ENCODE results near the gene CAMTA1. TPM values are rescaled to one million over a fixed set of nuclear protein-coding genes. Genes with fewer than 3 reads are reported as not detected.

CAMTA1 gene
- total RNA-seq, 2 donors from 2014 or later: 105 to 113 TPM

GRCh38 chr1:6898974-6899539 is 113.8 kb downstream of the CAMTA1 start:
- TF ChIP-seq CTCF (IDR thresholded peaks at IDR 0.05): no peak
- H3K4me3 ChIP-seq: no peak overlapping the region
- no peaks in the 10 kb centered on the region for H3K9me3 ChIP-seq
- DNase-seq (ENCODE audit: low spot score): no peak
- no peak for ATAC-seq (ENCODE audit: insufficient number of reproducible peaks, low FRiP score, low read depth)
- no peaks in the 10 kb centered on the region for H3K27me3 ChIP-seq (replicated peaks; ENCODE audit: insufficient read depth)
- H3K27ac ChIP-seq: no peak overlapping the region
- H3K4me1 ChIP-seq (ENCODE audit: control insufficient read depth in 1 of 2, low read depth in 2 of 2): no peaks in the 10 kb centered on the region
- no peaks in the 10 kb centered on the region for H3K36me3 ChIP-seq

DNA sequence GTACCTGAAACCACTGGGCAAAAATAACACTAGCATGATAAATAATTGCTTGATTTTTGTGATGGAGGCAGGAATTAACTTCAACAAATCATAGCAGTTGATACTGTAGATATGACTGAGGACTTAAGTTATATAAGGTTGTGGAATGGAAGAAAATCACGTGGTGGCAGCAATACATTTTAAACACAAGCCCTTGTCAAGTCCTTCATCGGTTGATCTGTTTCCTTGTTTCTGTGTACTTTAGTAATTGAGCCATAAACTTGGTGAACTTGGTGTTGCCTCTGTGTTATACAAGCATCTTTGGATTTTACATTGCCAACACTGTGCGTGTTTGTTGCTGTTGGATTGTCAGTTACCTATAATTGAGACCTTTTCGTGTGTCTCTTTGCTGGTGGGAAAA is 114.4 kb downstream of the CAMTA1 start:
- Histone ChIP-seq H3K9me3 (no peaks in the 10 kb centered on the region), H3K27me3 (replicated peaks; ENCODE audit: insufficient read depth) (no peaks in the 10 kb centered on the region), H3K27ac (no peak overlapping the region), H3K36me3 (no peaks in the 10 kb centered on the region), H3K4me3 (no peak overlapping the region), H3K4me1 (ENCODE audit: control insufficient read depth in 1 of 2, low read depth in 2 of 2) (no peaks in the 10 kb centered on the region)
- TF ChIP-seq CTCF (IDR thresholded peaks at IDR 0.05): no peak
- ATAC-seq (ENCODE audit: insufficient number of reproducible peaks, low FRiP score, low read depth): no peak
- DNase-seq (ENCODE audit: low spot score): no peak

GRCh38 chr1:6902153-6902552 is 116.9 kb downstream of the CAMTA1 start:
- Histone ChIP-seq H3K4me3 (no peak overlapping the region), H3K27ac (no peak overlapping the region), H3K36me3 (no peaks in the 10 kb centered on the region), H3K4me1 (ENCODE audit: control insufficient read depth in 1 of 2, low read depth in 2 of 2) (no peaks in the 10 kb centered on the region), H3K9me3 (no peaks in the 10 kb centered on the region), H3K27me3 (replicated peaks; ENCODE audit: insufficient read depth) (no peaks in the 10 kb centered on the region)
- TF ChIP-seq CTCF (IDR thresholded peaks at IDR 0.05): no peak
- no peak for DNase-seq (ENCODE audit: low spot score)
- no peak for ATAC-seq (ENCODE audit: insufficient number of reproducible peaks, low FRiP score, low read depth)

DNA sequence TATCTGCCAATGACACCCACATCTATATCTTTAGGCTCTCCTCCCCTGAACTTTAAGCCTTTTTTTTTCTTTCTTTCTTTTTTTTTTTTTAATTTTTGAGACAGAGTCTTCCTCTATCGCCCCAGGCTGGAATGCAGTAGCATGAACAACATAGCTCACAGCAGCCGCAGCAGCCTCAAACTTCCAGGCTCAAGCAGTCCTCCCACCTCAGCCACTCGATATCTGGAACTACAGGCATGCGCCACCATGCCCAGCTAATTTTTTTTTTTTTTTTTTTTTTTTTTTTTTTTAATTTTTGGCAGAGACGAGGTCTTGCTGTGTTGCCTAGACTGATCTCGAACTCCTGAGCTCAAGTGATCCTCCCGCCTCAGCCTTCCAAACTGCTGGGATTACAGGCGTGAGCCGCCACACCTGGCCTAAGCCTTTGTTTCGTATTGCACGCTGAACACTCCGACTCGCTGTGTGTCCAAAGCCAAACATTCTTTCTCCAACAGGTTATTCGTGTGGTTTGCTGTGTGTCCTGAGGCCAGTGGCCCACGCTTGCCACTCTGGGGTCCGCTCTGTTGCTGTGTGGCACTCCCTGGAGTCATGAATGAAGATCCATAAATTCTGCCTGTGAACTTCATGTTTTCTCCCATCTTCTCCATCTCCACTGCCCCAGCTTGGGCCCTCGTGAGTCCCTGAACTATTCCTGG is 119.4 kb downstream of the CAMTA1 start:
- H3K9me3 ChIP-seq: no peaks in the 10 kb centered on the region
- ATAC-seq (ENCODE audit: insufficient number of reproducible peaks, low FRiP score, low read depth) (no peak), DNase-seq (ENCODE audit: low spot score) (no peak)
- no peaks in the 10 kb centered on the region for H3K4me1 ChIP-seq (ENCODE audit: control insufficient read depth in 1 of 2, low read depth in 2 of 2)
- H3K27ac ChIP-seq: no peak overlapping the region
- no peak for TF ChIP-seq CTCF (IDR thresholded peaks at IDR 0.05)
- no peaks in the 10 kb centered on the region for H3K36me3 ChIP-seq
- H3K27me3 ChIP-seq (replicated peaks; ENCODE audit: insufficient read depth): no peaks in the 10 kb centered on the region
- H3K4me3 ChIP-seq: no peak overlapping the region

DNA sequence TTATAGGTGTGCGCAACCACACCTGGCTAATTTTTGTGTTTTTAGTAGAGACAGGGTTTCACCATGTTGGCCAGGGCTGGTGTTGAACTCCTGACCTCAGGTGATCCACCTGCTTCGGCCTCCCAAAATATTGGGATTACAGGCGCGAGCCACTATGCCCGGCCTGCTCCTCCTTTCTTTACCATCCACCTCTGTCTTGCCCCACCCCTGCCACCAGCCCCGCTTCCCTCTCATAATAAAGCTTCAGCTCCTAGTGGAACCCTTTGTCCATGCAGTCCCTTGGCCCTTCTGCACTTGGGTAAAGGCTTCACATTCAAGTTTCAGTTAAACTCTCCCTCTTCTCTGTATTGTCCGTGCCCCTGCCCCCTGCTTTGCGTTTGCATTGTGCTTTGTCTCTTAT is 120.1 kb downstream of the CAMTA1 start:
- TF ChIP-seq CTCF (IDR thresholded peaks at IDR 0.05): no peak
- ATAC-seq (ENCODE audit: insufficient number of reproducible peaks, low FRiP score, low read depth) (no peak), DNase-seq (ENCODE audit: low spot score) (no peak)
- no peaks in the 10 kb centered on the region for H3K27me3 ChIP-seq (replicated peaks; ENCODE audit: insufficient read depth)
- H3K27ac ChIP-seq: no peak overlapping the region
- no peaks in the 10 kb centered on the region for H3K4me1 ChIP-seq (ENCODE audit: control insufficient read depth in 1 of 2, low read depth in 2 of 2)
- H3K36me3 ChIP-seq: no peaks in the 10 kb centered on the region
- H3K4me3 ChIP-seq: no peak overlapping the region
- no peaks in the 10 kb centered on the region for H3K9me3 ChIP-seq
